Motor neuron (in vitro differentiated cells): ENCODE results near the gene CAPZA2. TPM values are rescaled to one million over a fixed set of nuclear protein-coding genes. Genes with fewer than 3 reads are reported as not detected.
"Not testable (repeated sequence)": the region's sequence is repeated elsewhere in the genome, so short reads cannot be mapped to it uniquely, and the experiment has no call there.

Source experiments
- ATAC-seq, 8 experiments: fragments of 200-7000 bp; cut with Tn5 transposase; replicated peaks in 6 of 8; 2 replicates each; pipeline ENCODE4 v1.8.0; 2021; ENCODE audit warnings: mild to moderate bottlenecking in 8 of 8, moderate library complexity in 8 of 8
- H3K27ac ChIP-seq, 2 donors: fragments of 250-450 bp; sonication (Bioruptor Pico); 2 replicates each; pipeline ENCODE4 v1.9.0; 2021; ENCODE audit warnings: antibody characterized with exemption in 2 of 2, mild to moderate bottlenecking in 2 of 2, moderate library complexity in 1 of 2
- H3K4me1 ChIP-seq, 2 donors: fragments of 250-450 bp; sonication (Bioruptor Pico); replicated peaks in 1 of 2; 2 replicates each; pipeline ENCODE4 v1.6.1; 2021; ENCODE audit warnings: antibody characterized with exemption in 2 of 2, mild to moderate bottlenecking in 2 of 2, moderate library complexity in 1 of 2
- H3K4me3 ChIP-seq, 5 donors: fragments of 250-450 bp; sonication (Bioruptor Pico); 2 replicates each; pipeline ENCODE4 v1.9.0; 2021; ENCODE audit warnings: antibody characterized with exemption in 5 of 5, mild to moderate bottlenecking in 5 of 5, moderate library complexity in 4 of 5
- WGBS, 10 experiments: fragments of 450-650 bp; shearing (Covaris generic); methylation state at CpG; one replicate each; pipeline ENCODE4 v1.0.0; 2022; 5-methylcytosine and 5-hydroxymethylcytosine counted together
- in situ Hi-C, 9 experiments: fragments of 400-800 bp; cut with MboI; loops; one replicate each; pipeline ENCODE4 v1.15.0; 2021; ENCODE audit warnings: low sequenced_read_pairs in 9 of 9, low pct_unique_long_range_greater_than_20kb in 2 of 9; ENCODE audit not compliant: unreplicated experiment in 9 of 9
- total RNA-seq, 8 experiments: library from RNA; unstranded; fragments of 300-600 nt; gene quantifications; 2 replicates each; pipeline versions ENCODE4 v1.2.3 to v1.2.4, GENCODE V29; 2022

CAPZA2 gene
- total RNA-seq, 8 experiments from 2014 or later, result 62.1 to 138 (median 91.1) TPM

DNA sequence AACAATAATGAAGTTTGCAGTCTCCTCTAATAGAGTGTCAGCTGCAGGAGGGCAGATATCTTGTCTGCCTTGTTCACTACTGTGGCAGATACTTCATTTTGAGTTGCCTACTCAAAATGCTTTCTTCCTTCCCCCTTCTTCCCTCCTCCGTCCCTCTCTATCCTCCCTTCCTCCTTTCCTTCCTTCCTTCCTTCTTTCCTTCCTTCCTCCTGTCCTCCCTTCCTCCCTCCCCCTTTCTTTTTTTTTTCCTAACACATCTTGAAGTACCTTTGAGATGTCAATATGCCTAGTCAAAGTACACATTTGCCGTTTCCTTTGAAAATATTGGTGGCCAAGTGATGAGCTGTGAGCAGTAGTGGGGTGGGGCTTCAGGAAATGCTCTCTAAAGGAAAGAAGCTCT lies 72.2 kb downstream of the CAPZA2 start:
- H3K4me1 ChIP-seq, result no peaks in the 10 kb centered on the region
- in situ Hi-C loops, result loop anchor here in 1 of 9 experiments (25.0 kb wide), 1 partner anchor 778 kb away; no protein-coding TSS in a partner anchor
- H3K27ac ChIP-seq, result no peak overlapping the region
- ATAC-seq, result no peak
- no peak overlapping the region for H3K4me3 ChIP-seq
- WGBS, 10 experiments, result 57 to 100% (median 76%) methylated on average over 1 to 2 of the region's 2 CpGs; no CpG with 5 or more reads in 4 of the 10 experiments

DNA sequence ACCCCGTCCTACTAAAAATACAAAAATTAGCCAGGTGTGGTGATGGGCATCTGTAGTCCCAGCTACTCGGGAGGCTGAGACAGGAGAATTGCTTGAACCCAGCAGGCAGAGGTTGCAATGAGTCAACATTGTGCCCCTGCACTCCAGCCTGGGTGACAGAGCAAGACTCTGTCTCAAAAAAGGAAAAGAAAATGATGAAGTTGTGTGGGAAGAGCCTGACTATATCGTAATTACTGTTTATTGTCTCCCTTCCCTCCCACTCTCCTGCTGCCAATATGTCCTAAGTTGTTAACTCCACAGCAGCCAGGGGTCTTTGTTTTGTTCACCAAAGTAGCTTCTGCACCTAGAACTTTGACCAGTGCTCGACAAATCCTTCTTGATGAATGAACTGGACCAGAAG lies 74.5 kb downstream of the CAPZA2 start:
- not testable (repeated sequence) for H3K27ac ChIP-seq, H3K4me3 ChIP-seq, H3K4me1 ChIP-seq, ATAC-seq
- 28 to 88% (median 67%) methylated on average over 1 to 4 of the region's 4 CpGs; no CpG with 5 or more reads in 1 of the 10 experiments for WGBS, 10 experiments
- in situ Hi-C loops, result loop anchor here in 1 of 9 experiments (25.0 kb wide), 1 partner anchor 775 kb away; no protein-coding TSS in a partner anchor

DNA sequence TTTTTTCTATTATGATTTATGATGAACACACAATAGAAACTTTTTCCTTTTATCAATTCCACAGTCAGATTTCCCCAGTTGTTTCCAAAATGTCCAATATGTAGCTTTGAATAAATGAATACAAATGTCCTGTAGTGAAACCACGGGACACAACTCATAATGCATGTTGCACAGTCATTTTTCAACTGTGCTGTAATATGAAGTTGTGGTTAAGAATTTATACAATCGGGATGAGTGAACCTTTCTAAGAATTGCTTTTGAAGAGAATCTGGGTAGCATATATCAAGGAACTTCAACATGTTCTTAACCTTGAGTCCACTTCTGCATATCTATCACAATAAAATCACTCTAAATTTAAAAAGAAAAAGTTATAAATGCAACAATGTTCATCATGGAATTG lies 76.3 kb downstream of the CAPZA2 start:
- in situ Hi-C loops, result loop anchor here in 1 of 9 experiments (25.0 kb wide), 1 partner anchor 774 kb away; no protein-coding TSS in a partner anchor

GRCh38 chr7:116940689-116941370 lies 78.4 kb downstream of the CAPZA2 start:
- in situ Hi-C loops, result loop anchor here in 1 of 9 experiments (25.0 kb wide), 1 partner anchor 771 kb away; no protein-coding TSS in a partner anchor
- 80 to 100% (median 91%) methylated on average over 1 to 7 of the region's 8 CpGs; no CpG with 5 or more reads in 4 of the 10 experiments for WGBS, 10 experiments
- no peak for ATAC-seq

More for the DNA sequence above, 76.3 kb downstream of the CAPZA2 start:
- no peak for ATAC-seq
- 0 to 100% (median 83%) methylated on average over 1 to 2 of the region's 2 CpGs; no CpG with 5 or more reads in 2 of the 10 experiments for WGBS, 10 experiments
- no peaks in the 10 kb centered on the region for H3K4me1 ChIP-seq
- no peak overlapping the region for H3K4me3 ChIP-seq
- H3K27ac ChIP-seq, result no peak overlapping the region

DNA sequence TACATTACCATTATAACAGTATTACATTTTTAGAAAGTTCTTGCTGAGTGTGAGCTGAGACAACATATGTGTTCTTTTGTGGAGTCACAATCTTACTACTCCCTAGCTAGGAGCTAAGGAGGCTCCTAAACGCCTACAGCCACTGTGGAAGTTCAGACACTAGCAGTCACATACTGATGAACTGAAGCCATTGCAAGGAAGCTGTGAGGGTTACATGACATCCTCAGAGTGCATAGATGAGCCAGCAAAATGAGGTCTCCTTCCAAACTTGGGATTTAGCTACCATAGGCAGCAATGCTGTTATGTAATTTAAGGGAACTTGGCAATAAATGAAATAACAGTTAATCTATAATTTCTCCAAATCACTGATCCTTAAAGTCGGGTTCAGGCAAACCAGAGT lies 80.1 kb downstream of the CAPZA2 start:
- in situ Hi-C loops, result loop anchor here in 1 of 9 experiments (25.0 kb wide), 1 partner anchor 770 kb away; no protein-coding TSS in a partner anchor
- H3K4me3 ChIP-seq, result no peak overlapping the region
- WGBS, 10 experiments, result 11 to 94% (median 76%) methylated on average over 1 to 2 of the region's 2 CpGs; no CpG with 5 or more reads in 2 of the 10 experiments
- no peaks in the 10 kb centered on the region for H3K4me1 ChIP-seq
- ATAC-seq, result no peak
- H3K27ac ChIP-seq, result no peak overlapping the region

More at GRCh38 chr7:116940689-116941370, 78.4 kb downstream of the CAPZA2 start:
- Histone ChIP-seq H3K4me1 (no peaks in the 10 kb centered on the region), H3K4me3 (no peak overlapping the region), H3K27ac (no peak overlapping the region)

- Histone ChIP-seq H3K27ac (no peak overlapping the region), H3K4me1 (peaks cover 0 to 5% of the 10 kb centered on the region in 2 donors), H3K4me3 (no peak overlapping the region)
- WGBS, 10 experiments, result 71 to 100% (median 89%) methylated on average over 2 to 3 of the region's 3 CpGs; no CpG with 5 or more reads in 7 of the 10 experiments
- ATAC-seq, result peak in 1 of 8 experiments; percentile 3
- in situ Hi-C loops, result loop anchor here in 1 of 9 experiments (25.0 kb wide), 1 partner anchor 763 kb away; no protein-coding TSS in a partner anchor
Observed at GRCh38 chr7:116948934-116949333, 86.5 kb downstream of the CAPZA2 start.

DNA sequence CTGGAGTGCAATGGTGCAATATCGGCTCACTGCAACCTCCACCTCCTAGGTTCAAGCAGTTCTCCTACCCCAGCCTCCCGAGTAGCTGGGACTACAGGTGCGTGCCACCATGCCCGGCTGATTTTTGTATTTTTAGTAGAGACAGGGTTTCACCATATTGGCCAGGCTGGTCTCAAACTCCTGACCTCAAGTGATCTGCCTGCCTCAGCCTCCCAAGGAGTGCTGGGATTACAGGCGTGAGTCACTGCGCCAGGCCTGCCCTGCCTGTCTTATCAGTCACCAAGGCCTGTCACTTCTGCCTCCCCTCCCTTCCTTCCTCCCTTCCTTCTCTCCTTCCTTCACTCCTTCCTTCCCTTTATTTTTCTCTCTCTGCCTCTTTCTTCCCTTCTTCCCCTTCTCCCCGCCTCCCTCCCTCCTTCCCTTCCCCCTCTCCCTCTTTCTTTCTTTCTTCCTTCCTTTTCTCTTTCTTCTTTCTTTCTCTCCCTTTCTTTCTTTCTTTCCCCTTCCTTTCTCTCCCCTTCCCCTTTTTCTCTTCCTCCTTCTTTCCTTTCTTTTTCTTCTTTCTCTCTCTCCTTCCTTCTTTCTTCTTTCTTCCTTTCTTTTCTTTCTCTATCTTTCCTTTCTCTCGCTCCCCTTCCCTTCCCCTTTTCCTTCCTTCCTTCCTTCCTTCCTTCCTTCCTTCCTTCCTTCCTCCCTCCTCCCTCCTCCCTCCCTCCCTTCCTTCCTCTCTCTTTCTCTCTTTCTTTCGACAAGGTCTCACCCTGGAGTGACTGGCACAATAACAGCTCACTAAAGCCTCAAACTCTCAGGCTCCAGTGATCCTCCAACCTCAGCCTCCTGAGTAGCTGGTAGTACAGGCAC lies 87.8 kb downstream of the CAPZA2 start:
- 86 to 100% (median 94%) methylated on average over 1 to 4 of the region's 9 CpGs; no CpG with 5 or more reads in 5 of the 10 experiments for WGBS, 10 experiments
- ATAC-seq, result no peak
- in situ Hi-C loops, result loop anchor here in 1 of 9 experiments (25.0 kb wide), 1 partner anchor 762 kb away; no protein-coding TSS in a partner anchor
- no peak overlapping the region for H3K27ac ChIP-seq
- H3K4me3 ChIP-seq, result no peak overlapping the region
- H3K4me1 ChIP-seq, result peaks cover 0 to 7% of the 10 kb centered on the region in 2 donors

DNA sequence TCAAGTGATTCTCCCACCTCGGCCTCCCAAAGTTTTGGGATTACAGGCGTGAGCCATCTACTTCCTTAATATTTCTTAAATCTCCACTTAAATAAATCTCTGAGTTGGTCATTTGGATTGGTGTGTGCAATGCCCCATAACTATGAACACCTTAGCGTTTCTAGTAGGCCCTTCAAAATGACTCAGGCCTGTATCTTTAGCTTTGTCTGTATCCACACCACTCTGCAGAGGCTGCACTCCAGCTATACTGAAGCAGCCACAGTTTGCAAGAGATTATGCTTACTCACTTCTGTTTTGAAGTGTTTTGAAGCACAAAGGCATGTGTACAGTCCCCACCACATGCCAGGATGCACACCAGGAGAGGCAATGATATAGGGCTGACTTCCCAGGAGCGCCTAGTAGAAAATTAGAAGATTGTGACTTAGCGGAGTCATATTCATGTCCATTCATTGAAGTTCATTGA lies 88.5 kb downstream of the CAPZA2 start:
- WGBS, 10 experiments, result 81 to 100% (median 100%) methylated on average over 1 to 4 of the region's 5 CpGs; no CpG with 5 or more reads in 2 of the 10 experiments
- Histone ChIP-seq H3K4me1 (peaks cover 0 to 9% of the 10 kb centered on the region in 2 donors), H3K4me3 (no peak overlapping the region), H3K27ac (no peak overlapping the region)
- in situ Hi-C loops, result no loop called here
- ATAC-seq, result no peak

GRCh38 chr7:116951366-116952292 lies 89.2 kb downstream of the CAPZA2 start:
- ATAC-seq, result no peak

DNA sequence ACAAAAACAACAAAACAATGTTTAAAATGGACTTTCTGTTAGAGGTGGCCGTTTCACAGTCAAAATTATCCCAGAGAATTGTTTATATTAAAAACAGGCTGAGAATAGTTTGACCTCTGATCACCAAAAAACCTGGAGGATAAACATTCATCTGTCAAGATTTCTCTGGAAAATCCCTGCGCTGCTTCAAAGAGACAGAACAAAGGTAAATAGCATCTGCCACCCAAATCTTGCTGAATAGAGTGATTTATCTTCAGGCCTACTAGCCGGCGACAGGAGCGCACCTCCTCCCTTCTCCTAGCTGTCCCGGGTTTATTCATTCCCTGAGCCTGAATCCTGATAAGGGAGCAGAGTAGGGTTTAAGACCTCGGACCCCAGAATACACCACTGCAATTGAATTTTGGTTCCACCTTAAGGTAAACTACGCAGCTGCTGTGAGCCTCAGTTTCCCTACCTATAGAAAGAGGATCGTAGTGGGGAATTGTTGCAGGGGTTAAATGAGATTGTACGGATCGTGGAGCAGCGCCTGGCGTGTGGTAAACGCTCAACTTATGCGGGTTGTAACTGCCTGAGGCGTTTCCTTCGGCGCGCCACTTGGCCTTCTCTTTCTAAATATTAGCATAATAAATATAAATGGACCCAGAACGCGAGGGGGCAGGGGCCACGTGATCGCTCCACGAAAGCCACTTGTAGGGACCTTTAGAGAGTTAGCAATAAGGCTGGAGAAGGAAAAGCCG lies 90.4 kb downstream of the CAPZA2 start:
- ATAC-seq, result peak in 6 of 8 experiments; percentile 7 to 50 (median 40)
- 0 to 29% (median 4%) methylated on average over 1 to 20 of the region's 25 CpGs for WGBS, 10 experiments
- in situ Hi-C loops, result no loop called here
- H3K27ac ChIP-seq, result peak overlapping the region; percentile 78 to 94
- H3K4me1 ChIP-seq, result peaks cover 0 to 9% of the 10 kb centered on the region in 2 donors
- peak overlapping the region; percentile 73 to 89 (median 78) for H3K4me3 ChIP-seq

More at GRCh38 chr7:116951366-116952292, 89.2 kb downstream of the CAPZA2 start:
- WGBS, 10 experiments, result 68 to 99% (median 89%) methylated on average over 5 to 15 of the region's 17 CpGs
- peaks cover 0 to 9% of the 10 kb centered on the region in 2 donors for H3K4me1 ChIP-seq
- in situ Hi-C loops, result no loop called here
- H3K27ac ChIP-seq, result no peak overlapping the region
- no peak overlapping the region for H3K4me3 ChIP-seq

DNA sequence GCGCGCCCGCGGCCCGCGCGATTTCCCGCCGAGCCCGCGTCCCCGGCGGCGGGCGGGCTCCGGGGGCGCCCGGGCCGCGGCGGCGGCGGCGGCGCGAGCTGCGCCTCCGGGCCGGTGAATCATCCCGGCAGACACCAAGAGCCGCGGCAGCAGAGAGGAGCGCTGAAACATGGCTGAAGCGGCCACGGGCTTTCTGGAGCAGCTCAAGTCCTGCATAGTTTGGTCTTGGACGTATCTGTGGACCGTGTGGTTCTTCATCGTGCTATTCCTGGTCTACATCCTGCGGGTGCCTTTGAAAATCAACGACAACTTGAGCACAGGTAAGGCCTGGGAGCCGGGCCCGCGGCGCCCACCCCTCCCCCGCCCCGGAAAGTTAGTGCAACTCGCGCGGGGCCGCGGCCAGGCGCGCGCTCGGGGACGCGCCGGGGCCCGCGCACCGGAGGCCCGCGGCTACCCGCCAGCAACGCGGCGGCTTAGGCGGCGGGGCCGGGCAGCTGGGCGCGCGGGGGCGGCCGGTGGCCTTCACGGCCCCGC lies 91.1 kb downstream of the CAPZA2 start, which contains the start of gene ST7:
Gene ST7 (plus strand): TSS at position 130 of the 534 bp plus-strand sequence. CDS start 40 bp downstream, at position 170.
- in situ Hi-C loops, result no loop called here
- Histone ChIP-seq H3K4me3 (peak within 1 kb of the TSS; percentile 73 to 89 (median 78)), H3K27ac (peak within 1 kb of the TSS; percentile 78 to 94), H3K4me1 (peaks cover 0 to 9% of the 10 kb centered on the region in 2 donors)
- WGBS, 10 experiments, result 0 to 2% (median 0%) methylated on average over 3 to 10 of the region's 77 CpGs; no CpG with 5 or more reads in 6 of the 10 experiments
- ATAC-seq, result peak; percentile 62 to 73 (median 69)
